OCI-LY7 (cell line): Measurements from ENCODE around the gene PSME3.

Source experiments
- EZH2phosphoT487 ChIP-seq: fragments of 200-600 bp; sonication (generic); IDR thresholded peaks from 2 replicates; pipeline ENCODE4 v1.6.1; 2018; ENCODE audit warnings: low read depth, borderline replicate concordance, mild to moderate bottlenecking, mixed run types, antibody characterized with exemption, low read length, moderate library complexity, mixed read lengths
- TF ChIP-seq, protein P1 (sequence below): fragments of 200-600 bp; sonication (generic); conservative IDR thresholded peaks from 2 replicates; pipeline ENCODE4 v1.5.1; 2014; ENCODE audit warnings: mild to moderate bottlenecking, antibody characterized with exemption, low read length, moderate library complexity, mixed read lengths

DNA sequence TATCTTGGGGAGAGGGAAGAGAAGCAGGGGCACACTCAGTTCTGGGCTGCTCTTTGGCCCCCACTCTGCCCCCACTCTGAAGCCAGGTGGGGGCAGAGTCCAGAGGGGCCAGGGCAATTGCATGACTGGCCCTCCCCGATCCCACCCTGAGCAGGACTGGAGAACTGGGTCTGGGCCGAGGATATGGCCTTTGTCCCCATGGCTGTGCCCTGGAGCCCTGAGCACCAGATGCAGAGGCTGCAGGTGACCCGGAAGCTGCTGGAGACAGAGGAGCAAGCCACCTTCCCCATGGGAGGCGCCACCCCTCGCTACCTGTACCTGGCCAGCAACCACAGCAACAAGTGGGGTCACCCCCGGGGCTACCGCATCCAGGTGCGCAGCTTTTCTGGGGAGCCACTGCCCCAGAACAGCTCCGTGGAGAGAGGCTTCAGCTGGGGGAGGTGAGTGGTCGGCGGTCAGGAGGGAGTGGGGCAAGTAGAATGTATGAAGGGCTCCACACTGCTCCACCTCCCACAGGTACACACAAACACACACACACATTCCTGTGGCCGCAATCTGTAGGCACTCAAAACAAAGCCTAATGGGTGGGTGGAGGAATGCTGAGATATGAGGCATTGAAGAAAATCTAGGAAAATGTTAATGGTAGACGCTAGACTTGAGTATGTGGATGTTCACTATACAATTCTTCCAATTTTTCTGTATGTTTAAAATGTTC lies 39.2 kb downstream of the PSME3 start:
- TF ChIP-seq, protein P1, sequence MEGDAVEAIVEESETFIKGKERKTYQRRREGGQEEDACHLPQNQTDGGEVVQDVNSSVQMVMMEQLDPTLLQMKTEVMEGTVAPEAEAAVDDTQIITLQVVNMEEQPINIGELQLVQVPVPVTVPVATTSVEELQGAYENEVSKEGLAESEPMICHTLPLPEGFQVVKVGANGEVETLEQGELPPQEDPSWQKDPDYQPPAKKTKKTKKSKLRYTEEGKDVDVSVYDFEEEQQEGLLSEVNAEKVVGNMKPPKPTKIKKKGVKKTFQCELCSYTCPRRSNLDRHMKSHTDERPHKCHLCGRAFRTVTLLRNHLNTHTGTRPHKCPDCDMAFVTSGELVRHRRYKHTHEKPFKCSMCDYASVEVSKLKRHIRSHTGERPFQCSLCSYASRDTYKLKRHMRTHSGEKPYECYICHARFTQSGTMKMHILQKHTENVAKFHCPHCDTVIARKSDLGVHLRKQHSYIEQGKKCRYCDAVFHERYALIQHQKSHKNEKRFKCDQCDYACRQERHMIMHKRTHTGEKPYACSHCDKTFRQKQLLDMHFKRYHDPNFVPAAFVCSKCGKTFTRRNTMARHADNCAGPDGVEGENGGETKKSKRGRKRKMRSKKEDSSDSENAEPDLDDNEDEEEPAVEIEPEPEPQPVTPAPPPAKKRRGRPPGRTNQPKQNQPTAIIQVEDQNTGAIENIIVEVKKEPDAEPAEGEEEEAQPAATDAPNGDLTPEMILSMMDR, result no peak
- no peak for TF ChIP-seq EZH2phosphoT487
